PC-3 (cell line): ENCODE results near the gene SMPD3. TPM values are rescaled to one million over a fixed set of nuclear protein-coding genes. Genes with fewer than 3 reads are reported as not detected.

Experiments
- ATAC-seq: fragments of 200-7000 bp; cut with Tn5 transposase; 2 replicates; pipeline ENCODE4 v1.9.1; 2020; ENCODE audit warnings: mild to moderate bottlenecking, moderate library complexity
- BruUV-seq: library from RNA; stranded (reverse); fragments of 400-500 nt; replicated peaks from 2 replicates; lab custom pipeline; 2021; lab: Mats Ljungman, UMichigan
- CTCF ChIA-PET: fragments of 300-600 bp; sonication (Branson Sonifier 250); formaldehyde crosslinking; loops from one replicate; lab custom pipeline; 2022; ENCODE audit warnings: antibody characterized with exemption; lab: Charles Lee
- POLR2A ChIA-PET: fragments of 300-600 bp; sonication (Branson Sonifier 250); formaldehyde crosslinking; loops from one replicate; lab custom pipeline; 2022; ENCODE audit warnings: antibody characterized with exemption; ENCODE audit not compliant: unreplicated experiment; lab: Charles Lee
- DNase-seq: peaks from one replicate; pipeline ENCODE4 v3.0.0-alpha.2; 2015
- H2AFZ ChIP-seq: fragments of 300-600 bp; sonication (generic); 2 replicates; pipeline ENCODE4 v1.6.0; 2016; ENCODE audit warnings: antibody characterized with exemption, low read length
- H3F3A ChIP-seq: fragments of 300-600 bp; sonication (generic); one replicate; pipeline ENCODE4 v1.6.0; 2017; ENCODE audit warnings: antibody characterized with exemption, low read length, control low read depth, mild to moderate bottlenecking; ENCODE audit not compliant: unreplicated experiment
- H3K27ac ChIP-seq: fragments of 300-600 bp; sonication (generic); 2 replicates; pipeline ENCODE4 v1.5.1; 2016; ENCODE audit warnings: mild to moderate bottlenecking, low read length
- H3K27me3 ChIP-seq: fragments of 300-600 bp; sonication (generic); 2 replicates; pipeline ENCODE4 v1.6.1; 2016; ENCODE audit warnings: low read length, mixed read lengths
- H3K36me3 ChIP-seq: fragments of 300-600 bp; sonication (generic); 2 replicates; pipeline ENCODE4 v1.6.1; 2016; ENCODE audit warnings: low read depth, mixed run types, low read length, mixed read lengths
- H3K4me1 ChIP-seq: fragments of 300-600 bp; sonication (generic); 2 replicates; pipeline ENCODE4 v1.5.1; 2016; ENCODE audit warnings: low read length; ENCODE audit not compliant: insufficient read depth
- H3K4me2 ChIP-seq: fragments of 300-600 bp; sonication (generic); 2 replicates; pipeline ENCODE4 v1.6.0; 2016; ENCODE audit warnings: low read length
- H3K4me3 ChIP-seq: fragments of 300-600 bp; sonication (generic); 2 replicates; pipeline ENCODE4 v1.5.1; 2016; ENCODE audit warnings: mild to moderate bottlenecking, low read length, mixed read lengths
- H3K79me2 ChIP-seq: fragments of 300-600 bp; sonication (generic); 2 replicates; pipeline ENCODE4 v1.6.1; 2017; ENCODE audit warnings: low read length, mixed read lengths
- H3K9ac ChIP-seq: fragments of 300-600 bp; sonication (generic); 2 replicates; pipeline ENCODE4 v1.6.0; 2016; ENCODE audit warnings: mild to moderate bottlenecking, low read length
- H3K9me2 ChIP-seq: fragments of 300-600 bp; sonication (generic); replicated peaks from 2 replicates; pipeline ENCODE4 v1.6.1; 2016; ENCODE audit warnings: mixed run types, low read length, mixed read lengths
- H3K9me3 ChIP-seq: fragments of 300-600 bp; sonication (generic); 2 replicates; pipeline ENCODE4 v1.6.1; 2016; ENCODE audit warnings: low read length, mixed read lengths
- H4K20me1 ChIP-seq: fragments of 300-600 bp; sonication (generic); 2 replicates; pipeline ENCODE4 v1.6.1; 2016; ENCODE audit warnings: low read length, mixed read lengths
- EZH2 ChIP-seq: fragments of 300-600 bp; sonication (generic); IDR thresholded peaks from one replicate; pipeline ENCODE4 v1.6.1; 2017; ENCODE audit warnings: antibody characterized with exemption, mild to moderate bottlenecking, low read length; ENCODE audit not compliant: unreplicated experiment
- EZH2phosphoT487 ChIP-seq: fragments of 300-600 bp; sonication (generic); IDR thresholded peaks from 2 replicates; pipeline ENCODE4 v1.6.1; 2018; ENCODE audit warnings: mild to moderate bottlenecking, antibody characterized with exemption, low read length, borderline replicate concordance
- intact Hi-C: fragments of 100-400 bp; cut with micrococcal nuclease; formaldehyde crosslinking; loops from 2 replicates; pipeline ENCODE4 v1.9.0; 2023
- total RNA-seq: library from RNA; depleted of rRNA; stranded (reverse); fragments of >200 nt; gene quantifications from 2 replicates; pipeline ENCODE4 v1.2.3, GENCODE V29; 2014
- TF ChIP-seq, protein P1 (sequence below): fragments of 300-600 bp; sonication (generic); conservative IDR thresholded peaks from 2 replicates; pipeline ENCODE4 v1.5.1; 2017; ENCODE audit warnings: antibody characterized with exemption, low read depth, mild to moderate bottlenecking, low read length

Gene SMPD3
- total RNA-seq, 1 experiment from 2014 or later: not detected

DNA sequence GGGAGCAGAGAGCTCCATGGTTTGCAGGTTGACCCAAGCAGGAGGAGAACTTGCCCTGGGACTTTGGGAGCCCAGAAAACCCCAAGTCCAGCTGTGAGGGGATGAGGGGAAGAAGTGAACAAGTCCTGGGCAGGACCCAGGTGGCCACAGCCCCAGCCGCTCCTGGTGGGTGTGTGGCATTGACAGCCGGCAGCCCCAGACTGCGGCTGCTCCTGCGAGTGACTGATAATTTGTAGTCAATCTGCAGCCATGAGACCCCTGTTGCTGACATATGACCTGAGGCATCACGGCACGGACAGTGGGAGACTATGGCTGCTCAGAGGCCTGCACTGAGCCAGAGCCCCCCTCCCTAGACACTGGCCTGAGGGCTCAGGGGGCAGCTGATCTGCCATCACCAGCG lies 71.1 kb downstream of the SMPD3 start:
- Histone ChIP-seq H2AFZ (no peak overlapping the region), H3K27me3 (no peaks in the 10 kb centered on the region), H3K4me3 (no peak overlapping the region), H3K79me2 (no peaks in the 10 kb centered on the region), H3F3A (no peaks in the 10 kb centered on the region), H3K4me2 (no peak overlapping the region), H3K36me3 (no peaks in the 10 kb centered on the region), H3K9me2 (no peaks in the 10 kb centered on the region), H3K9ac (no peak overlapping the region), H4K20me1 (no peaks in the 10 kb centered on the region), H3K4me1 (no peaks in the 10 kb centered on the region; the same call in 1 of the 2 replicates), H3K9me3 (no peaks in the 10 kb centered on the region), H3K27ac (no peak overlapping the region)
- TF ChIP-seq, protein P1, sequence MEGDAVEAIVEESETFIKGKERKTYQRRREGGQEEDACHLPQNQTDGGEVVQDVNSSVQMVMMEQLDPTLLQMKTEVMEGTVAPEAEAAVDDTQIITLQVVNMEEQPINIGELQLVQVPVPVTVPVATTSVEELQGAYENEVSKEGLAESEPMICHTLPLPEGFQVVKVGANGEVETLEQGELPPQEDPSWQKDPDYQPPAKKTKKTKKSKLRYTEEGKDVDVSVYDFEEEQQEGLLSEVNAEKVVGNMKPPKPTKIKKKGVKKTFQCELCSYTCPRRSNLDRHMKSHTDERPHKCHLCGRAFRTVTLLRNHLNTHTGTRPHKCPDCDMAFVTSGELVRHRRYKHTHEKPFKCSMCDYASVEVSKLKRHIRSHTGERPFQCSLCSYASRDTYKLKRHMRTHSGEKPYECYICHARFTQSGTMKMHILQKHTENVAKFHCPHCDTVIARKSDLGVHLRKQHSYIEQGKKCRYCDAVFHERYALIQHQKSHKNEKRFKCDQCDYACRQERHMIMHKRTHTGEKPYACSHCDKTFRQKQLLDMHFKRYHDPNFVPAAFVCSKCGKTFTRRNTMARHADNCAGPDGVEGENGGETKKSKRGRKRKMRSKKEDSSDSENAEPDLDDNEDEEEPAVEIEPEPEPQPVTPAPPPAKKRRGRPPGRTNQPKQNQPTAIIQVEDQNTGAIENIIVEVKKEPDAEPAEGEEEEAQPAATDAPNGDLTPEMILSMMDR: no peak
- TF ChIP-seq EZH2phosphoT487 (no peak), EZH2 (no peak)
- intact Hi-C loops: no loop called here
- POLR2A ChIA-PET: no interaction called here
- ATAC-seq (no peak), DNase-seq (no peak)
- no TSS peak for BruUV-seq
- CTCF ChIA-PET: no interaction called here

DNA sequence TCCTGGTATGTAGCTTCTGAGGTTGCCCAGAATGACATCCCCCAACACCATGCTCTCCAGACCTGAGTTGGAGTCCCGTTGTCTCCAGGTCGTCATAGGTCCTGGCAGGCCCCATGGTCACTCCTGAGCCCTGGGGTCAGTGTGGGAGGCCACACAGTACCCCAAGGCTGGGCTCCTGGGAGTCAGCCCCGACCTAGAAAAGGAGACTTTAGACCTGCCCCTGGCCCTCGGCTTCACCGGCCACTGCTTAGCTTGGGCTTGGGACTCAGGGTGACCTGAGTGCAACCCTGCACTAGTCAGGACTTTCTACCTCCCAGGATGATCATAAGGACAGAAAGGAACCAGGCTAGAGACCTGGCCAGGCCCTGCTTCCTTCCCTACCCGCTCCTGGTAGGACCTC lies 71.7 kb downstream of the SMPD3 start:
- CTCF ChIA-PET: no interaction called here
- H3K9me2 ChIP-seq: no peaks in the 10 kb centered on the region
- H3K4me3 ChIP-seq: no peak overlapping the region
- H4K20me1 ChIP-seq: no peaks in the 10 kb centered on the region
- DNase-seq (no peak), ATAC-seq (no peak)
- H3K36me3 ChIP-seq: no peaks in the 10 kb centered on the region
- POLR2A ChIA-PET: no interaction called here
- no peaks in the 10 kb centered on the region for H3K79me2 ChIP-seq
- H2AFZ ChIP-seq: no peak overlapping the region
- H3K4me2 ChIP-seq: no peak overlapping the region
- H3K9ac ChIP-seq: no peak overlapping the region
- no peaks in the 10 kb centered on the region for H3F3A ChIP-seq
- H3K27ac ChIP-seq: no peak overlapping the region
- H3K4me1 ChIP-seq: no peaks in the 10 kb centered on the region; the same call in 1 of the 2 replicates
- no TSS peak for BruUV-seq
- intact Hi-C loops: no loop called here
- TF ChIP-seq EZH2phosphoT487 (no peak), EZH2 (no peak)
- TF ChIP-seq, protein P1: no peak
- H3K9me3 ChIP-seq: no peaks in the 10 kb centered on the region
- no peaks in the 10 kb centered on the region for H3K27me3 ChIP-seq

DNA sequence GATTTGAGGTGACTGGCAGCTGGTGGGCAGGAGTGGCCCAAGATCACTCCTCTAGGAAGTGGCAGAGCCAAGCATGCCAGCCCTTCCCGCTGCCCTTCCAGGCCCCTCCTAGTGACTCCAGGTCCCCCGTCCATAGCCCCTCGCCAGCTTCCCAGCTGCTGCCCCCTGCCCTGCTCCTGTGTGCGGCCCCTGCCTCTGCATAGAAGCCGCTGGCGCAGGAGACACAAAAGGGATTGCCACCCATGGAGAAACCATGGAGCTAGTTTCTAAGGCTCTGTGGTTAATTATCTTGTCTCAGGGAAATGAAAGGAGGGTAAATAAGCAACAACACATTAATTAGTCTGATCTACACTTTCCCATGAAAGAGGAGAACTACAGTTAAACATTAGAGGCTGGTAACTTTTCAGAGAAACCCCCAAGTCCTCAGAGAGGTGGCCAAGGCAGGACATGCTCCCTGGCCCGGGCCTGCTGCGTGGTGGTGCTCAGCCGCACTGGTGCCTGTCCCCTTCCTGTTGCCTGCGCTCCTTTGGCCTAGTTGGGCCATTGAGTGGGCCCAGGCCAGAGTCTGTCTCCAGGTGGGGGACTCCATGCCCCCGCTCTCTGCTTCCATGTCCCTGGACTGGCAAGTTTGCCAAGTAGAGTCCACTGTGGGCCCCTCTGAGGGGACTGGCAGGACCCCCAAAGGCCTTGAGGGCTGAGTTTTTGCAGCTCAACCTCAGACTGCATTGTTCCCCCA lies 72.3 kb downstream of the SMPD3 start:
- H3K4me1 ChIP-seq: no peaks in the 10 kb centered on the region; the same call in 1 of the 2 replicates
- H3K27me3 ChIP-seq: no peaks in the 10 kb centered on the region
- ATAC-seq (no peak), DNase-seq (no peak)
- H4K20me1 ChIP-seq: no peaks in the 10 kb centered on the region
- no peak overlapping the region for H3K4me2 ChIP-seq
- no peak overlapping the region for H3K9ac ChIP-seq
- no peaks in the 10 kb centered on the region for H3K9me2 ChIP-seq
- no peak overlapping the region for H3K4me3 ChIP-seq
- H2AFZ ChIP-seq: no peak overlapping the region
- CTCF ChIA-PET: no interaction called here
- TF ChIP-seq, protein P1: no peak
- TF ChIP-seq EZH2 (no peak), EZH2phosphoT487 (no peak)
- no peaks in the 10 kb centered on the region for H3K79me2 ChIP-seq
- intact Hi-C loops: no loop called here
- BruUV-seq: no TSS peak
- H3K9me3 ChIP-seq: no peaks in the 10 kb centered on the region
- no peaks in the 10 kb centered on the region for H3K36me3 ChIP-seq
- POLR2A ChIA-PET: no interaction called here
- no peaks in the 10 kb centered on the region for H3F3A ChIP-seq
- no peak overlapping the region for H3K27ac ChIP-seq
